IMR-90 (cell line): ENCODE data around the gene SETD3. TPM values are rescaled to one million over a fixed set of nuclear protein-coding genes. Genes with fewer than 3 reads are reported as not detected.
A peak's percentile ranks its signal among the peaks of the same experiment; 100 is the strongest.

Source experiments
- ATAC-seq: fragments of 200-7000 bp; cut with Tn5 transposase; 2 replicates; pipeline ENCODE4 v1.9.1; 2020; ENCODE audit warnings: low read depth, mild to moderate bottlenecking, moderate library complexity
- BruUV-seq: library from RNA; stranded (reverse); fragments of 400-500 nt; replicated peaks from 2 replicates; lab custom pipeline; 2021; lab: Mats Ljungman, UMichigan
- CTCF ChIA-PET: fragments of 300-600 bp; formaldehyde crosslinking; extraction: SDS; loops from one replicate; lab custom pipeline; 2021; ENCODE audit warnings: antibody characterized with exemption; lab: Yijun Ruan, JAX
- POLR2A ChIA-PET: fragments of 300-600 bp; sonication (Branson Sonifier 250); formaldehyde crosslinking; loops from one replicate; lab custom pipeline; 2022; ENCODE audit warnings: antibody characterized with exemption; ENCODE audit not compliant: unreplicated experiment; lab: Charles Lee
- DNase-seq: peaks from one replicate; pipeline ENCODE4 v3.0.0; 2013
- H2AFZ ChIP-seq: replicated peaks from 2 replicates; pipeline ENCODE3; 2013; ENCODE audit warnings: low read length, mild to moderate bottlenecking; ENCODE audit not compliant: poor library complexity
- H2AK5ac ChIP-seq: 2 replicates; pipeline ENCODE4 v1.6.1; 2013; ENCODE audit warnings: low read depth, low read length, inconsistent platforms
- H2AK9ac ChIP-seq: replicated peaks from 2 replicates; pipeline ENCODE3; 2013; ENCODE audit warnings: mild to moderate bottlenecking, low read depth, low read length, moderate library complexity; ENCODE audit not compliant: poor library complexity
- H2BK120ac ChIP-seq: 2 replicates; pipeline ENCODE4 v1.6.1; 2013; ENCODE audit warnings: low read depth, low read length, inconsistent platforms
- H2BK15ac ChIP-seq: 3 replicates; pipeline ENCODE4 v1.6.1; 2013; ENCODE audit warnings: low read depth, low read length, inconsistent platforms
- H2BK20ac ChIP-seq: 2 replicates; pipeline ENCODE4 v1.6.1; 2013; ENCODE audit warnings: low read depth, mild to moderate bottlenecking, inconsistent platforms, low read length, moderate library complexity
- H2BK5ac ChIP-seq: 2 replicates; pipeline ENCODE4 v1.6.1; 2013; ENCODE audit warnings: mild to moderate bottlenecking, low read depth, low read length, inconsistent platforms; ENCODE audit not compliant: poor library complexity, severe bottlenecking
- H3K14ac ChIP-seq: replicated peaks from 2 replicates; pipeline ENCODE4 v1.6.1; 2013; ENCODE audit warnings: low read depth, low read length, inconsistent platforms
- H3K18ac ChIP-seq: 2 replicates; pipeline ENCODE4 v1.6.1; 2013; ENCODE audit warnings: low read depth, low read length, control low read depth
- H3K23ac ChIP-seq: 2 replicates; pipeline ENCODE4 v1.6.1; 2013; ENCODE audit warnings: low read depth, low read length, inconsistent platforms
- H3K27ac ChIP-seq: 2 replicates; pipeline ENCODE4 v1.5.1; 2013; ENCODE audit warnings: mild to moderate bottlenecking, control low read depth, low read length; ENCODE audit not compliant: insufficient read depth
- H3K27me3 ChIP-seq: 2 replicates; pipeline ENCODE4 v1.6.1; 2013; ENCODE audit warnings: low read length; ENCODE audit not compliant: control insufficient read depth, insufficient read depth
- H3K36me3 ChIP-seq: 2 replicates; pipeline ENCODE4 v1.6.1; 2013; ENCODE audit warnings: low read length, mixed read lengths; ENCODE audit not compliant: control insufficient read depth, insufficient read depth
- H3K4ac ChIP-seq: 2 replicates; pipeline ENCODE4 v1.6.1; 2013; ENCODE audit warnings: low read depth, low read length, inconsistent platforms
- H3K4me1 ChIP-seq: 2 replicates; pipeline ENCODE4 v1.6.1; 2013; ENCODE audit warnings: low read length, mixed read lengths; ENCODE audit not compliant: control insufficient read depth, insufficient read depth
- H3K4me2 ChIP-seq: 2 replicates; pipeline ENCODE4 v1.6.1; 2013; ENCODE audit warnings: low read depth, mild to moderate bottlenecking, control low read depth, low read length, moderate library complexity
- H3K4me3 ChIP-seq: 2 replicates; pipeline ENCODE4 v1.5.1; 2013; ENCODE audit warnings: low read depth, mild to moderate bottlenecking, control low read depth, low read length, moderate library complexity; ENCODE audit not compliant: insufficient read depth
- H3K56ac ChIP-seq: 2 replicates; pipeline ENCODE4 v1.6.1; 2013; ENCODE audit warnings: low read length, inconsistent platforms; ENCODE audit not compliant: insufficient read depth; ENCODE audit errors: extremely low read depth
- H3K79me1 ChIP-seq, 2 experiments: 2 replicates each; pipeline ENCODE4 v1.6.1; 2013; ENCODE audit warnings: low read length in 2 of 2, inconsistent platforms in 1 of 2, low read depth in 1 of 2
- H3K9ac ChIP-seq: 2 replicates; pipeline ENCODE4 v1.6.1; 2013; ENCODE audit warnings: low read depth, low read length, control low read depth
- H3K9me1 ChIP-seq: 2 replicates; pipeline ENCODE4 v1.6.1; 2013; ENCODE audit warnings: low read length, inconsistent platforms; ENCODE audit not compliant: insufficient read depth
- H3K9me3 ChIP-seq: 2 replicates; pipeline ENCODE4 v1.6.1; 2013; ENCODE audit warnings: low read length; ENCODE audit not compliant: control insufficient read depth, insufficient read depth
- H4K20me1 ChIP-seq: 2 replicates; pipeline ENCODE4 v1.6.1; 2013; ENCODE audit warnings: low read length, inconsistent platforms; ENCODE audit not compliant: insufficient read depth
- H4K5ac ChIP-seq: 2 replicates; pipeline ENCODE4 v1.6.1; 2013; ENCODE audit warnings: mild to moderate bottlenecking, low read depth, low read length, control low read depth
- H4K8ac ChIP-seq, 2 experiments: 2 replicates each; pipeline ENCODE4 v1.6.1; 2013; ENCODE audit warnings: low read depth in 2 of 2, low read length in 2 of 2, control low read depth in 1 of 2, inconsistent platforms in 1 of 2
- H4K91ac ChIP-seq: 2 replicates; pipeline ENCODE4 v1.6.1; 2013; ENCODE audit warnings: low read depth, low read length, inconsistent platforms; ENCODE audit not compliant: insufficient read depth
- BHLHE40 ChIP-seq: fragments of 150-350 bp; IDR thresholded peaks from 2 replicates; pipeline ENCODE4 v1.6.1; 2016; ENCODE audit warnings: mild to moderate bottlenecking, low read depth, low read length
- MAFK ChIP-seq: IDR thresholded peaks from 2 replicates; pipeline ENCODE4 v1.6.1; 2012; ENCODE audit warnings: low read depth, low read length, improper control_type of control experiment
- MAZ ChIP-seq: IDR thresholded peaks from 2 replicates; pipeline ENCODE4 v1.6.1; 2012; ENCODE audit warnings: low read depth, mild to moderate bottlenecking, low read length, improper control_type of control experiment, moderate library complexity, borderline replicate concordance
- MXI1 ChIP-seq: IDR thresholded peaks from 2 replicates; pipeline ENCODE4 v1.6.1; 2012; ENCODE audit warnings: low read depth, mild to moderate bottlenecking, low read length, moderate library complexity, borderline replicate concordance
- NFE2L2 ChIP-seq: fragments of 150-350 bp; IDR thresholded peaks from 2 replicates; pipeline ENCODE4 v1.6.1; 2016; ENCODE audit warnings: low read depth, mild to moderate bottlenecking, low read length
- RAD21 ChIP-seq: IDR thresholded peaks from 2 replicates; pipeline ENCODE4 v1.6.1; 2012; ENCODE audit warnings: low read length, improper control_type of control experiment
- RCOR1 ChIP-seq: IDR thresholded peaks from 2 replicates; pipeline ENCODE4 v1.6.1; 2012; ENCODE audit warnings: mild to moderate bottlenecking, low read length, improper control_type of control experiment; ENCODE audit not compliant: insufficient replicate concordance
- RFX5 ChIP-seq: IDR thresholded peaks from 2 replicates; pipeline ENCODE4 v1.8.0; 2012; ENCODE audit warnings: low read depth, mild to moderate bottlenecking, low read length, moderate library complexity
- SMC3 ChIP-seq: fragments of 150-350 bp; IDR thresholded peaks from 2 replicates; pipeline ENCODE4 v1.6.1; 2016; ENCODE audit warnings: low read depth, mild to moderate bottlenecking, antibody characterized with exemption, low read length, moderate library complexity
- WGBS, 2 experiments: methylation state at CpG; one replicate each; pipeline versions ENCODE4 v1.1.5 to v1.1.7; 2013; ENCODE audit warnings: missing lambda C conversion rate in 2 of 2; ENCODE audit not compliant: insufficient read length in 1 of 2; ENCODE audit errors: extremely low coverage in 2 of 2; 5-methylcytosine and 5-hydroxymethylcytosine counted together
- dilution Hi-C: fragments of 300-500 bp; cut with HindIII; formaldehyde crosslinking; loops from one replicate; pipeline ENCODE4 v1.14.3; 2018; ENCODE audit warnings: low sequenced_read_pairs; ENCODE audit not compliant: unreplicated experiment
- in situ Hi-C: fragments of 300-500 bp; cut with MboI; formaldehyde crosslinking; loops from 3 replicates; pipeline ENCODE4 v1.14.3; 2019; ENCODE audit warnings: low sequenced_read_pairs, inconsistent platforms, mixed read lengths
- intact Hi-C: fragments of 100-400 bp; cut with micrococcal nuclease; formaldehyde crosslinking; loops from 2 replicates; pipeline ENCODE4 v1.10.0; 2022
- polyA plus RNA-seq, 3 experiments: library from polyadenylated mRNA; depleted of rRNA; stranded (reverse); fragments of >200 nt; gene quantifications; 2 replicates each; pipeline ENCODE4 v1.2.3, GENCODE V29; 2012; ENCODE audit warnings: low replicate concordance in 1 of 3
- total RNA-seq: library from RNA; depleted of rRNA; stranded (reverse); fragments of >200 nt; gene quantifications from 2 replicates; pipeline ENCODE4 v1.2.3, GENCODE V29; 2012
- TF ChIP-seq, protein P1 (sequence below): conservative IDR thresholded peaks from 2 replicates; pipeline ENCODE4 v1.5.1; 2012; ENCODE audit warnings: mild to moderate bottlenecking, low read depth, low read length, improper control_type of control experiment

The SETD3 gene
- total and polyA plus RNA-seq, 2 of the 4 experiments (the other 2 are of a cell fraction): 18.8 to 31.9 TPM

GRCh38 chr14:99510556-99511139 lies 30.0 kb upstream of the SETD3 start:
- Histone ChIP-seq H2BK20ac (no peak overlapping the region; the same call in 1 of the 2 replicates), H3K4me3 (no peak overlapping the region), H3K9me3 (no peaks in the 10 kb centered on the region), H3K9ac (no peak overlapping the region), H2AK9ac (no peak overlapping the region), H3K4ac (peak overlapping the region; percentile 8; the same call in 1 of the 2 replicates), H3K56ac (no peak overlapping the region), H4K91ac (no peak overlapping the region), H2BK15ac (no peak overlapping the region), H3K36me3 (peaks cover 62% of the 10 kb centered on the region), H2AK5ac (peak overlapping the region; percentile 43; the same call in 1 of the 2 replicates), H3K14ac (no peak overlapping the region), H3K4me2 (no peak overlapping the region), H2AFZ (no peak overlapping the region), H3K23ac (0 out of 2 replicates have a peak overlapping the region, but pooled peaks have one; percentile 29), H3K9me1 (peaks cover 4% of the 10 kb centered on the region; the same call in 1 of the 2 replicates), H2BK120ac (no peak overlapping the region), H3K18ac (no peak overlapping the region), H3K27me3 (no peaks in the 10 kb centered on the region), H4K5ac (no peak overlapping the region), H3K27ac (peak overlapping the region; percentile 2; the same call in 1 of the 2 replicates), H4K20me1 (peaks cover 31% of the 10 kb centered on the region), H3K4me1 (peaks cover 15% of the 10 kb centered on the region), H3K79me1 (peaks cover 12 to 49% of the 10 kb centered on the region in 2 experiments), H2BK5ac (peak overlapping the region; percentile 2), H4K8ac (no peak overlapping the region)
- ChIA-PET POLR2A (no interaction called here), CTCF (interaction anchor here (0.6 kb wide), 1 partner anchor 564 kb away, joined by 3 read pairs; no protein-coding TSS in a partner anchor)
- TF ChIP-seq SMC3 (no peak), RAD21 (no peak), MXI1 (no peak), RCOR1 (no peak), MAZ (no peak), MAFK (no peak), RFX5 (no peak), NFE2L2 (no peak), BHLHE40 (no peak)
- TF ChIP-seq, protein P1, sequence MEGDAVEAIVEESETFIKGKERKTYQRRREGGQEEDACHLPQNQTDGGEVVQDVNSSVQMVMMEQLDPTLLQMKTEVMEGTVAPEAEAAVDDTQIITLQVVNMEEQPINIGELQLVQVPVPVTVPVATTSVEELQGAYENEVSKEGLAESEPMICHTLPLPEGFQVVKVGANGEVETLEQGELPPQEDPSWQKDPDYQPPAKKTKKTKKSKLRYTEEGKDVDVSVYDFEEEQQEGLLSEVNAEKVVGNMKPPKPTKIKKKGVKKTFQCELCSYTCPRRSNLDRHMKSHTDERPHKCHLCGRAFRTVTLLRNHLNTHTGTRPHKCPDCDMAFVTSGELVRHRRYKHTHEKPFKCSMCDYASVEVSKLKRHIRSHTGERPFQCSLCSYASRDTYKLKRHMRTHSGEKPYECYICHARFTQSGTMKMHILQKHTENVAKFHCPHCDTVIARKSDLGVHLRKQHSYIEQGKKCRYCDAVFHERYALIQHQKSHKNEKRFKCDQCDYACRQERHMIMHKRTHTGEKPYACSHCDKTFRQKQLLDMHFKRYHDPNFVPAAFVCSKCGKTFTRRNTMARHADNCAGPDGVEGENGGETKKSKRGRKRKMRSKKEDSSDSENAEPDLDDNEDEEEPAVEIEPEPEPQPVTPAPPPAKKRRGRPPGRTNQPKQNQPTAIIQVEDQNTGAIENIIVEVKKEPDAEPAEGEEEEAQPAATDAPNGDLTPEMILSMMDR: no peak
- dilution Hi-C loops (no loop called here), intact Hi-C loops (no loop called here), in situ Hi-C loops (loop anchor here (5.0 kb wide), 1 partner anchor 372 kb away; no protein-coding TSS in a partner anchor)
- TSS peak; percentile 99 for BruUV-seq
- no peak for ATAC-seq
- DNase-seq: no peak
- WGBS, 2 experiments: 67% methylated on average over 3 of the region's 15 CpGs; no CpG with 5 or more reads in 1 of the 2 experiments
